HG03108 (cell line): ENCODE data around the gene RNF166.

Experiments
- ATAC-seq: cut with Tn5 transposase; IDR thresholded peaks from one replicate; pipeline ENCODE4 v1.9.1; 2021; ENCODE audit warnings: moderate library complexity; ENCODE audit not compliant: unreplicated experiment

The RNF166 gene

DNA sequence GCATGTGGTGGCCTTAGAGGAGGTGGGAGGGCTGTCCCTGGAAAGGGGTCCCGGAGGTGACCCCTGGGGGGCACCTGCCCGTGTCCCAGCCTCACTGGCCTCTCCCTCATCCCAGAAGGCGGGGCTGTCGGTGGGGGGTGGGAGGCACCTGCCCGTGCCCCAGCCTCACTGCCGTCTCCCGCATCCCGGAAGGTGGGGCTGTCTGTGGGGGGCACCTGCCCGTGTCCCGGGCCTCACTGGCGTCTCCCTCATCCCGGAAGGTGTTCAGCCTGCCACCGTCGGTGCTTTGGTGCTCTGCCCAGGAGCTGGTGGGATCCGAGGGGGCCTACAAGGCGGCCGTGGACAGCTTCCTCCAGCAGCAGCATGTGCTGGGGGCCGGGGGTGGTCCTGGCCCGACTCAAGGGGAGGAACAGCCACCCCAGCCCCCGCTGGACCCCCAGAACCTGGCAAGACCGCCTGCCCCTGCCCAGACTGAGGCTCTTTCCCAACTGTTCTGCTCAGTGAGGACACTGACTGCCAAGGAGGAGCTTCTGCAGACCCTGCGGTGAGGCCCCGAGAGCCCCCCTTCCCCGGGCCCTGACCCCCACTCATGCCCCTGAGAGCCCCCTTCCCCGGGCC lies 6.3 kb upstream of the RNF166 start:
- ATAC-seq, result no peak

DNA sequence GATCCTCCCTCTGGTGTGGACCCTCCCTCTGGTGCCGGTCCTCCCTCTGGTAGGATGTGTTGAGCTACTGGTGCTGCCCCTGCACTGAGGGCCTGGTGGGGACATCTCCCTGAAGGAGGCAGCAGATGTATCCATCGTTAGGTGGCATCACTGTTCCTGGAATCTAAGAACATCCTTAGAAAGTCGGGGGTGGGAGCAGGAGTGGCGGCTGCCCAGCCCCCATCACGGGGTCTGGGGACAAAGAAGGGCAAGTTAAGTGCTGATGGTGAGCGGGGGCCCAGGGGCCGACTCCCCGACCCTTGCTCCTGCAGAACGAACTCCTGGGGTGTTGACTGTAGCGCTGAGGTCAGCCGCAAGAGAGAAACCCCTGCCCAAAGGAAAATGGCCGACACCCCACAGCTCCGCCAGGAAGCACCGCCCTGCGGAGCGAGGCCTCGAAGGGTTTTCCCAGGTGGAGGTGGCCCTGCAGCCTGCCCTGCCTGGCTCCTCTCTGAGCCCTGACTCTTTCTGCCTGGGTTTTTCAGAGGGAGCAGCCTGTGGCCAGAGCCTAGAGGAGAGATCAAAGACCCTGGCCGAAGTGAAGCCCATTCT lies 5.6 kb upstream of the RNF166 start:
- ATAC-seq, result no peak

DNA sequence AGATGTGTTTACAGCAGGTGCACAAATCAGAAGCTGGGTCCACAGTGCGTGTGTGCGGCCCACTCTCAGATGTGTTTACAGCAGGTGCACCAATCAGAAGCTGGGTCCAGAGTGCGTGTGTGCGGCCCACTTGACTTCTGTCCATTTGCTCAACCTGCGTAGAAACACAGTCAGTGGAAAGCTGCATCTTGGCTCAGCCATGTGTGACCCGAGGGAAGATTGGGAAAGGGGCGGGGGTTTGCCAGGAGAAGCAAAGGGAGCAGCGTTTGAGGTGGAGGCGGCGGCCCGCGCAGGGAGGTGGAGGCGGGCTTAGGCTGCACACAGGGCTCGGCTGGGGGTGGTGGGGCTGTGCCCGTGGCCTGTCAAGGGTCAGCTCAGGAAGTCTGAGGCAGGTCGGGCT lies 4.3 kb upstream of the RNF166 start:
- no peak for ATAC-seq

GRCh38 chr16:88706965-88707826 lies 988 bp upstream of the RNF166 start:
- no peak for ATAC-seq

GRCh38 chr16:88705801-88706228 lies 393 bp downstream of the RNF166 start:
- peak; percentile 6 for ATAC-seq

DNA sequence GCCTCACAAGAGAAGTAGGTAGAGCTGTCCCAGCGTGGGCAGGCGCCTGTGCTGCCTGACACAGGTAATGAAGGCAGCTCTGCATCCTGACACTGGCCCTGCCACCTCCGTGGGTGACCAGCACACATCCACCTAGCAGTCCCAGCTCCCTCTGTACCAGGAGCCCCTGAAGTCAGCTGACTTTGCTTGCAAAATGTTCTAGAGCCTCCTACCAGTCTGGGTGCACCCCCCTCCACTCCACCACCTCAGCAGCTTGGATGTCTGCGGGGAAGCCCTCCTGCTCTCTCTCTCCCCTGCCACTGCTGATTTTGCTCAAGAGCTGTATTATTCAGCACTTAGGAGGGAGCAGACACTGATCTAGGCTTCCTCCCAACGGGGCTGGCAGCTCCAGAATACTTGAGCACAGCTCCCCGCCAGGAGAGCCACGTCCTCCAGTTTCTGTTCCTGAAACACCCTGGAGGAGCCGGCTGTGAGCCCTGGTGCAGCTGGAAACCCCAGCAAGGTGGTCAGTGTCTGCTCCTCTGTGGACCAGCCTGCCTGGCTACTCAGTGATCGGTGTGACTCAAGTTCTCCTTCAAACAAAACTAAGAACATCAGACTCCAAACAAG lies 1.0 kb downstream of the RNF166 start:
- no peak for ATAC-seq

- ATAC-seq, result no peak
Observed at GRCh38 chr16:88703486-88704309, 2.5 kb downstream of the RNF166 start.

GRCh38 chr16:88702371-88703210 lies 3.6 kb downstream of the RNF166 start:
- no peak for ATAC-seq

GRCh38 chr16:88701581-88702370 lies 4.4 kb downstream of the RNF166 start:
- no peak for ATAC-seq

DNA sequence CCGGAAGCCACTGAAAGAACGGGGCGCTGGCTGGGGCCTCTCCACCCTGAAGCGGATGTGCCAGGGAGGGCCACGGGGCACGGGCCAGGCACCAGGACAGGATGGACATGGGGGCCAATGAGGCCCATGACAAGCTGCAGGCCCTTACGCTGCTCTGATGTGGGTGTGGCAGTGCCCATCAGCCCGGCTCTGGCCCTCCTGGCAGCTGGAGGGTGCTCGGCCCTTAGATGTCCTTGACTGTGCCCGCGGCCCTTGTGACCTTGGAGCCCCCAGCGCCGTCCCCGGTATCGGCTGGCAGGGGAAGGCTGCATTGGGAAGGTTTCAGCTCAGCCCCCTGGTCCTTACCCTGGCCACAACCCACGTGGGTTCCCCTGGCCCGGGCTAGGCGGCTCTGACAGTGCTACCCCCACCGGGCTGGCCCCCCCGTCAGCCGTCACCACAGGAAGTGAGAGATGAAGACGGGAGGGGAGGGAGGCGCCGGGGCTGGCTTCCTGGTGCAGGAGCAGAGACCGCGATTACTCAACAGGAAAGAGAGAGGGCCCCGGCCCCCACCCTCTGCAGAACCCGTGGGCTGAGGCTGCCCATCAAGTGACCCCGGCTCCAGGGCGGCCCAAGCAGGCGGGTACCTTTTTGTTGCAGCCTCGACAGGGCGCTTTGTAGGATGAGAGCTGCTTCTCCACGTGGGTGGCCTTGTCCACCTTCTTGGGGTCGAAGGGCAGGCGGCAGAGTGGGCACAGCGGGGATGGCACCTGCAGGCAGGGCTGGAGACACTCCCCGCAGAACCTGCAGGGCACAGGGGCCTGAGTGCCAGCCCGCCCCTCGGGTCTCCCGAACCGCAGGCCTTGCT lies 5.3 kb downstream of the RNF166 start:
- peak; percentile 49 for ATAC-seq

DNA sequence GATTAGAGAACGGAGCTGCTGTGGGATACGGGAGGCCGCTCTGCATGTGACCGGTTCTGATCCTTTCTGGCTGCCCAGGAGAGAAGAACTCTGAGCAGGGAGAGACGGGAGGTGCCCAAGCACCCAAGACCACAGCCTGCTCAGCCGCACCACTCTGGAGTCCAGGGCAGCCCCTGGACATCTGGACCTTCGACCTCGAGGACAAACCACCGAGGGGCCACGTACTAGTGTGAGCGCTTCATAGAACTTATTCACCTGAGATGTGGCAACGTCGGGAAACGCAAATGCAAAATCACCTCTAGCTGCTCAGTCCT lies 5.9 kb downstream of the RNF166 start:
- no peak for ATAC-seq

- ATAC-seq, result no peak
Observed at GRCh38 chr16:88699180-88699579, 7.0 kb downstream of the RNF166 start.

GRCh38 chr16:88698646-88699045 lies 7.6 kb downstream of the RNF166 start:
- no peak for ATAC-seq

GRCh38 chr16:88697831-88698615 lies 8.2 kb downstream of the RNF166 start:
- ATAC-seq, result no peak

- no peak for ATAC-seq
Observed at GRCh38 chr16:88697116-88697830, 8.9 kb downstream of the RNF166 start.

GRCh38 chr16:88696441-88696840 lies 9.8 kb downstream of the RNF166 start:
- ATAC-seq, result no peak

GRCh38 chr16:88695753-88696152 lies 10.5 kb downstream of the RNF166 start:
- no peak for ATAC-seq
